ENCODE results near the gene DOCK10. TPM values are rescaled to one million over a fixed set of nuclear protein-coding genes. Genes with fewer than 3 reads are reported as not detected.

The DOCK10 gene
- polyA plus RNA-seq (2013, experiment 1 of 2), result 0.84 TPM
- 0.79 TPM for polyA plus RNA-seq (2013, experiment 2 of 2)

- no peak within 1 kb of the TSS for H2BK120ac ChIP-seq (ENCODE audit: low read depth, low read length)
- peak within 1 kb of the TSS; percentile 53 to 87 for H3K4me3 ChIP-seq (ENCODE audit: low read length in 2 of 2)
- H2BK5ac ChIP-seq (ENCODE audit: low read length), result no peak within 1 kb of the TSS
- H3K14ac ChIP-seq (ENCODE audit: low read length), result no peak within 1 kb of the TSS
- peaks cover 0 to 5% of the 10 kb centered on the region in 2 donors for H3K4me1 ChIP-seq (ENCODE audit: control insufficient read depth in 2 of 2, insufficient read depth in 1 of 2, low read depth in 1 of 2, low read length in 2 of 2)
- H3K9me3 ChIP-seq (replicated peaks in 1 of 2; ENCODE audit: control insufficient read depth in 2 of 2, insufficient read depth in 1 of 2, low read depth in 1 of 2, low read length in 2 of 2), result no peaks in the 10 kb centered on the region
- peak within 1 kb of the TSS; percentile 61 for H3K23ac ChIP-seq (ENCODE audit: low read depth, low read length, poor library complexity)
- H4K8ac ChIP-seq (ENCODE audit: low read depth, low read length), result no peak within 1 kb of the TSS
- peaks cover 1% of the 10 kb centered on the region for H3K79me1 ChIP-seq (ENCODE audit: low read depth, low read length)
- H2BK15ac ChIP-seq (ENCODE audit: low read length), result no peak within 1 kb of the TSS
- H3K36me3 ChIP-seq (replicated peaks in 1 of 2; ENCODE audit: control insufficient read depth in 2 of 2, insufficient read depth in 2 of 2, low read length in 2 of 2), result no peaks in the 10 kb centered on the region
- H3K4me2 ChIP-seq (ENCODE audit: insufficient read depth, low read length, poor library complexity, severe bottlenecking), result peak within 1 kb of the TSS; percentile 83
- H2AK5ac ChIP-seq (ENCODE audit: low read depth, low read length), result peak within 1 kb of the TSS; percentile 54
- H2AFZ ChIP-seq (ENCODE audit: low read length), result peak within 1 kb of the TSS; percentile 97
- no peak within 1 kb of the TSS for H4K91ac ChIP-seq (ENCODE audit: low read depth, low read length, poor library complexity)
- H3K9ac ChIP-seq (ENCODE audit: low read depth, low read length, poor library complexity), result peak within 1 kb of the TSS; percentile 66
- H2BK12ac ChIP-seq (ENCODE audit: low read length), result no peak within 1 kb of the TSS
- WGBS, 2 donors (ENCODE audit: extremely low coverage in 2 of 2, insufficient read length in 2 of 2, insufficient replicate concordance in 1 of 2), result no CpG with 5 or more reads among the region's 113 CpGs
- DNase-seq (ENCODE audit: low spot score), result peak; percentile 24
- no peak within 1 kb of the TSS for H3K27ac ChIP-seq (replicated peaks; ENCODE audit: low read length)
- peaks cover 6 to 44% (median 43%) of the 10 kb centered on the region in 3 experiments for H3K27me3 ChIP-seq (ENCODE audit: control insufficient read depth in 3 of 3, insufficient read depth in 3 of 3, low read depth in 1 of 3, low read length in 3 of 3)
- peak within 1 kb of the TSS; percentile 86 for H3K18ac ChIP-seq (ENCODE audit: low read length)
- H3K4ac ChIP-seq (ENCODE audit: low read length), result no peak within 1 kb of the TSS
Measured at GRCh38 chr2:225041851-225042799, at the start of gene DOCK10. TSS of gene DOCK10 (minus strand) at chr2:225042468. CDS start at chr2:225042374, 94 bp downstream.

GRCh38 chr2:225091336-225091735 lies 49.1 kb upstream of the DOCK10 start:
- H2AFZ ChIP-seq (ENCODE audit: low read length), result no peak overlapping the region
- H3K9ac ChIP-seq (ENCODE audit: low read depth, low read length, poor library complexity), result no peak overlapping the region
- no peaks in the 10 kb centered on the region for H3K79me1 ChIP-seq (ENCODE audit: low read depth, low read length)
- no peaks in the 10 kb centered on the region for H3K27me3 ChIP-seq (ENCODE audit: control insufficient read depth in 3 of 3, insufficient read depth in 3 of 3, low read depth in 1 of 3, low read length in 3 of 3)
- no peak overlapping the region for H3K4me2 ChIP-seq (ENCODE audit: insufficient read depth, low read length, poor library complexity, severe bottlenecking)
- H2AK5ac ChIP-seq (ENCODE audit: low read depth, low read length), result no peak overlapping the region
- no peak overlapping the region for H2BK120ac ChIP-seq (ENCODE audit: low read depth, low read length)
- H3K14ac ChIP-seq (ENCODE audit: low read length), result no peak overlapping the region
- no peak overlapping the region for H4K91ac ChIP-seq (ENCODE audit: low read depth, low read length, poor library complexity)
- no peaks in the 10 kb centered on the region for H3K9me3 ChIP-seq (replicated peaks in 1 of 2; ENCODE audit: control insufficient read depth in 2 of 2, insufficient read depth in 1 of 2, low read depth in 1 of 2, low read length in 2 of 2)
- DNase-seq (ENCODE audit: low spot score), result no peak
- no peak overlapping the region for H3K23ac ChIP-seq (ENCODE audit: low read depth, low read length, poor library complexity)
- H3K4me3 ChIP-seq (ENCODE audit: low read length in 2 of 2), result no peak overlapping the region
- no peaks in the 10 kb centered on the region for H3K36me3 ChIP-seq (replicated peaks in 1 of 2; ENCODE audit: control insufficient read depth in 2 of 2, insufficient read depth in 2 of 2, low read length in 2 of 2)
- no CpG with 5 or more reads among the region's 2 CpGs for WGBS, 2 donors (ENCODE audit: extremely low coverage in 2 of 2, insufficient read length in 2 of 2, insufficient replicate concordance in 1 of 2)
- H3K27ac ChIP-seq (replicated peaks; ENCODE audit: low read length), result no peak overlapping the region
- no peak overlapping the region for H2BK12ac ChIP-seq (ENCODE audit: low read length)
- H4K8ac ChIP-seq (ENCODE audit: low read depth, low read length), result no peak overlapping the region
- no peak overlapping the region for H3K18ac ChIP-seq (ENCODE audit: low read length)
- H2BK15ac ChIP-seq (ENCODE audit: low read length), result no peak overlapping the region
- no peak overlapping the region for H3K4ac ChIP-seq (ENCODE audit: low read length)
- H3K4me1 ChIP-seq (ENCODE audit: control insufficient read depth in 2 of 2, insufficient read depth in 1 of 2, low read depth in 1 of 2, low read length in 2 of 2), result no peaks in the 10 kb centered on the region
- H2BK5ac ChIP-seq (ENCODE audit: low read length), result no peak overlapping the region

GRCh38 chr2:225090746-225091145 lies 48.5 kb upstream of the DOCK10 start:
- Histone ChIP-seq H3K36me3 (replicated peaks in 1 of 2; ENCODE audit: control insufficient read depth in 2 of 2, insufficient read depth in 2 of 2, low read length in 2 of 2) (no peaks in the 10 kb centered on the region), H4K91ac (ENCODE audit: low read depth, low read length, poor library complexity) (no peak overlapping the region), H3K79me1 (ENCODE audit: low read depth, low read length) (no peaks in the 10 kb centered on the region), H3K9me3 (replicated peaks in 1 of 2; ENCODE audit: control insufficient read depth in 2 of 2, insufficient read depth in 1 of 2, low read depth in 1 of 2, low read length in 2 of 2) (no peaks in the 10 kb centered on the region), H3K4me3 (ENCODE audit: low read length in 2 of 2) (no peak overlapping the region), H3K27ac (replicated peaks; ENCODE audit: low read length) (no peak overlapping the region), H2BK120ac (ENCODE audit: low read depth, low read length) (no peak overlapping the region), H3K9ac (ENCODE audit: low read depth, low read length, poor library complexity) (no peak overlapping the region), H4K8ac (ENCODE audit: low read depth, low read length) (no peak overlapping the region), H3K4me1 (ENCODE audit: control insufficient read depth in 2 of 2, insufficient read depth in 1 of 2, low read depth in 1 of 2, low read length in 2 of 2) (no peaks in the 10 kb centered on the region), H3K27me3 (ENCODE audit: control insufficient read depth in 3 of 3, insufficient read depth in 3 of 3, low read depth in 1 of 3, low read length in 3 of 3) (no peaks in the 10 kb centered on the region), H3K4ac (ENCODE audit: low read length) (no peak overlapping the region), H3K14ac (ENCODE audit: low read length) (no peak overlapping the region), H2BK12ac (ENCODE audit: low read length) (no peak overlapping the region), H3K4me2 (ENCODE audit: insufficient read depth, low read length, poor library complexity, severe bottlenecking) (no peak overlapping the region), H2AFZ (ENCODE audit: low read length) (no peak overlapping the region), H2AK5ac (ENCODE audit: low read depth, low read length) (no peak overlapping the region), H3K18ac (ENCODE audit: low read length) (no peak overlapping the region), H3K23ac (ENCODE audit: low read depth, low read length, poor library complexity) (no peak overlapping the region), H2BK5ac (ENCODE audit: low read length) (no peak overlapping the region), H2BK15ac (ENCODE audit: low read length) (no peak overlapping the region)
- WGBS, 2 donors (ENCODE audit: extremely low coverage in 2 of 2, insufficient read length in 2 of 2, insufficient replicate concordance in 1 of 2), result no CpG with 5 or more reads among the region's 3 CpGs
- DNase-seq (ENCODE audit: low spot score), result no peak

- Histone ChIP-seq H3K27me3 (ENCODE audit: control insufficient read depth in 3 of 3, insufficient read depth in 3 of 3, low read depth in 1 of 3, low read length in 3 of 3) (no peaks in the 10 kb centered on the region), H2AFZ (ENCODE audit: low read length) (no peak overlapping the region), H3K79me1 (ENCODE audit: low read depth, low read length) (no peaks in the 10 kb centered on the region), H3K18ac (ENCODE audit: low read length) (no peak overlapping the region), H2BK5ac (ENCODE audit: low read length) (no peak overlapping the region), H3K9me3 (replicated peaks in 1 of 2; ENCODE audit: control insufficient read depth in 2 of 2, insufficient read depth in 1 of 2, low read depth in 1 of 2, low read length in 2 of 2) (no peaks in the 10 kb centered on the region), H3K4ac (ENCODE audit: low read length) (no peak overlapping the region), H4K91ac (ENCODE audit: low read depth, low read length, poor library complexity) (no peak overlapping the region), H2BK12ac (ENCODE audit: low read length) (no peak overlapping the region), H3K4me1 (ENCODE audit: control insufficient read depth in 2 of 2, insufficient read depth in 1 of 2, low read depth in 1 of 2, low read length in 2 of 2) (no peaks in the 10 kb centered on the region), H3K36me3 (replicated peaks in 1 of 2; ENCODE audit: control insufficient read depth in 2 of 2, insufficient read depth in 2 of 2, low read length in 2 of 2) (no peaks in the 10 kb centered on the region), H3K14ac (ENCODE audit: low read length) (no peak overlapping the region), H3K4me3 (ENCODE audit: low read length in 2 of 2) (no peak overlapping the region), H2BK120ac (ENCODE audit: low read depth, low read length) (no peak overlapping the region), H3K27ac (replicated peaks; ENCODE audit: low read length) (no peak overlapping the region), H4K8ac (ENCODE audit: low read depth, low read length) (no peak overlapping the region), H3K9ac (ENCODE audit: low read depth, low read length, poor library complexity) (no peak overlapping the region), H2AK5ac (ENCODE audit: low read depth, low read length) (no peak overlapping the region), H3K23ac (ENCODE audit: low read depth, low read length, poor library complexity) (no peak overlapping the region), H3K4me2 (ENCODE audit: insufficient read depth, low read length, poor library complexity, severe bottlenecking) (no peak overlapping the region), H2BK15ac (ENCODE audit: low read length) (no peak overlapping the region)
- no peak for DNase-seq (ENCODE audit: low spot score)
- WGBS, 2 donors (ENCODE audit: extremely low coverage in 2 of 2, insufficient read length in 2 of 2, insufficient replicate concordance in 1 of 2), result no CpG with 5 or more reads among the region's 5 CpGs
Measured at GRCh38 chr2:225086915-225087314, 44.6 kb upstream of the DOCK10 start.

Data from neuronal stem cell (in vitro differentiated cells).